Posterior cingulate gyrus (tissue), 11 donors: ENCODE data around the gene PGM1.

Experiments
- DNase-seq, 10 donors: peaks; one replicate each; pipeline versions ENCODE4 v3.0.0 to v3.0.0-alpha.2; 2020 to 2021; ENCODE audit warnings: mixed read lengths in 3 of 10
- intact Hi-C: fragments of 100-400 bp; cut with DNase I; formaldehyde crosslinking; loops from one replicate; pipeline ENCODE4 v1.15.1; 2023

The PGM1 gene

GRCh38 chr1:63628607-63629006 lies 35.4 kb downstream of the PGM1 start:
- no peak for DNase-seq
- intact Hi-C loops = no loop called here

DNA sequence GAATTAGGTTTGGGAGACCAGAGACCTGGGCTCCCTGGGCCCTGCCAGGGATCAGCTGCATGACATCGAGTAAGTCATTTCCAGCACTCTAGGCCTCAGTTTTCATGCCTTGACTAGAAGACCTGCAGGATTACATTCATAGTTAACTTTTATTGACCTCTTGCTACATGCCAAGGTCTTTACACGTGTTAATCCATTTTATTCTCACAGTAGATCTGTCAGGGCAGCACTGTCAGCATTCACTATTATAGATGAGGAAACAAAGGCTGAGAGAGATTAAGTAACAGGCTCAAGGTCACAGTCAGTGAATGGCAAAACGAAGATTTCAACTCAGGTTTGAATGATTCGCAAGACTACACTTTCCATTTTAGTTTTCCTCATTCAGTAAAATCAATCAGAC lies 37.0 kb downstream of the PGM1 start:
- no peak for DNase-seq
- intact Hi-C loops = no loop called here

GRCh38 chr1:63630666-63631065 lies 37.5 kb downstream of the PGM1 start:
- no peak for DNase-seq
- intact Hi-C loops = no loop called here

GRCh38 chr1:63632110-63632509 lies 38.9 kb downstream of the PGM1 start:
- DNase-seq = no peak
- intact Hi-C loops = no loop called here

- DNase-seq = no peak
- intact Hi-C loops = no loop called here
These were observed 40.1 kb downstream of the PGM1 start for GRCh38 chr1:63633281-63633680.

GRCh38 chr1:63634471-63634870 lies 41.3 kb downstream of the PGM1 start:
- no peak for DNase-seq
- intact Hi-C loops = no loop called here

- intact Hi-C loops = no loop called here
- DNase-seq = no peak
These were observed 42.5 kb downstream of the PGM1 start for GRCh38 chr1:63635681-63636080.

GRCh38 chr1:63636192-63637105 lies 43.2 kb downstream of the PGM1 start:
- DNase-seq = no peak

GRCh38 chr1:63638471-63638870 lies 45.3 kb downstream of the PGM1 start:
- intact Hi-C loops = no loop called here
- no peak for DNase-seq

More at GRCh38 chr1:63636192-63637105, 43.2 kb downstream of the PGM1 start:
- intact Hi-C loops = no loop called here

GRCh38 chr1:63638875-63639274 lies 45.7 kb downstream of the PGM1 start:
- intact Hi-C loops = no loop called here
- DNase-seq = no peak

DNA sequence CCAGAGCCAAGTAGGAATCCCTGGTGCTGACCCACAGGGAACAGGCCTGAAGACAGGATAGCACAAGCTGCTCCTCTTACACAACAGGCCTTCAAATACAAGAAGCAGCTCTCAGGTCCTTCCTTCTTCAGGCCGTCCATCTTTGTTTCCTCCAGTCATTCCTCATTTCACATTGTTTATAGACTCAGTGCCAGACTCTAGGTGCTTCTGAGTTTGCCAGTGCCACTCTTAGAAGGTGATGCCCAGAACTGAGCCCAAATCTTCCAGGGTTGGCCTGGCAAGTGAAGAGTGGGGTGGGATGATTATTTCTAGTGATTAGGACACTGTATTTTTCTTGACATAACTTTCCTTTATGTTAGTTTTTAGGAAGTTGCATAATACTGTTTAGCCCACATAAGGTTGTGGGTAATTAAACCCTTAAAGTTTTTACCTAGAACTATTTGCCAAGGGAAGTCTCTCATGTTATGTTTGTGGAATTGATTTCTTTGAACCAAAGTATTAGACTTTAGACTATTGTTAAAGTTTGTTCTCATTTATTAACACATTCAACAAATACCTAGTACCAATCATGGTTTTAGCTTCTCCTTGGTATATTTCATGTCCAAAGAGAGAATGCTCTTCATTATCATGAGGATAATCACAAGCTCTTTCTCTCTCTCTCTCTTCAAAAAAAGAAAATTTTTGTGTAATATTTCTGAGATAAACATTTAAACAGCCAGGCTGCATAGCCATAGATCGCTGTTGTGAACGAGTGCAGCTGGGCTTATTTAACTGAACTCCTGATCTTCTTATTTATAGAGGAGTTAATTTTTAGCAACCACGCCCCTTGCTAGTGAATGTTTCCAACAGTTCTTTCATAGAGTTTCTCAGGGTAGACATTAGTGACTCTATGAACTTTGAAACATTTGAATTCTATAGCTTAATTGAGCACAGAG lies 47.7 kb downstream of the PGM1 start:
- DNase-seq = no peak
- intact Hi-C loops = no loop called here

DNA sequence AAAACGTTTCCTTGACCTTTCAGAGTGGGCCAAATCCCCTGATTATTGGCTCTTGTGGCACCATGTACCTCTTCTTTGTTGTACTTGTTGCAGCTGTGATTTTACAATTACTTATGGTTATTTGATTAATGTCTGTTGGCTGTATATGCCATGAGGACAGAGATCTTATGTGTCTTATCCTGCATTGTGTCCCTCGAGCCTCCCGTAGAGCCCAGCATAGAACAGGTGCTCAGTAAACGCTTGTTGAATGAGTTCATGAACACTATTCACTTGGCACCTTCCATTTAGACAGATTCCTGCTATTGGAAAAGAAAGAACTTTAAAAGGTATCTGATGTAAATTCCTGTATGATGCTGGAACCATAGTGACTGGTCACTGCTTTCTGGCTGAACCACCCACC lies 48.4 kb downstream of the PGM1 start:
- no peak for DNase-seq
- intact Hi-C loops = no loop called here

GRCh38 chr1:63642901-63643300 lies 49.7 kb downstream of the PGM1 start:
- intact Hi-C loops = no loop called here
- DNase-seq = no peak

GRCh38 chr1:63643517-63643916 lies 50.3 kb downstream of the PGM1 start:
- intact Hi-C loops = no loop called here

DNA sequence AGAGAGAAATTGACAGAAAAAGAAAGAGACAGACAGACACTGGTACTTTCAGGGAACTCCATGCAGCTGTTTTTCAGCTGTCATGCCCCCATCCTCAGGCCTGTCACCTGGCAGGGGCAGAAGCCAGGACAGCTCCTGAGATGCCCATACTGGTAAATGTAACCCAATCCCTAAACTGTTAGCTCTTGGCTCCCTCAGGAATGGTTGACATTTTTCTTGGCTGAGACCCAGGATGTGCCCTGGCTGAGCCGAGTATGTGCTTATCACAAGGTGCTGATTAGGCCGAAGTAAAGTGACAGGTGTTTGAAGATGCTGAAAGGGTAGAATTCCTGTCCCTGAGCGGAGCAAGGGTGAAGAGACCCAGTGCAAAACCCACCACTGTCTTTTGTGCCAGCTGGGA lies 50.7 kb downstream of the PGM1 start:
- DNase-seq = no peak
- intact Hi-C loops = no loop called here

More at GRCh38 chr1:63643517-63643916, 50.3 kb downstream of the PGM1 start:
- no peak for DNase-seq

GRCh38 chr1:63645317-63645716 lies 52.1 kb downstream of the PGM1 start:
- DNase-seq = no peak
- intact Hi-C loops = no loop called here

- intact Hi-C loops = no loop called here
- DNase-seq = no peak
These were observed 55.5 kb downstream of the PGM1 start for GRCh38 chr1:63648689-63649088.

DNA sequence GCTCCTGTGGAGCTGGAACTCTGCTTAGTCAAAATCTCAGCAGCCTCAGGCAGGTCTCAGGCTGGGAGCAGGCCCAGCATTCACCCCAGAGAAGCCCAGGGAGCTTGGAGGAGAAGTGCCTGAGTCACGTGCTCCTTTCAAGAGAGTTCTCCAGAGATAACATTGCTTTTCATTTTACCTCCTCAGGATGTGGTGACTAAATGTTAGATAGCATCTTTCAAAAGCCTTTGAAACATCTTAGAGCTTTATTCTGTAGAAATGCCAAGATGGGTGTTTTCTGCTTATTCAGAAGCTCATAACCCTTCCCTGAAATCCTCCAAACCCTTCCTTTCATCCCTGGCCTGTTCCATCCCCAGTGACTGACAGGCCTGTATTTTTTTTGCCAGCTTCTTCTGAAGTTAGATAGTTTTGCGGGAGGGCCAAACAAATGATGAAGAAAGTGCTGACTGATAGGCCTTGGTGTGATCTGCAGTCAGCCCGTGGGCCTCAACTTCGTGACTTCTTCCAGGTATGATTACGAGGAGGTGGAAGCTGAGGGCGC lies 58.0 kb downstream of the PGM1 start:
- no peak for DNase-seq
- intact Hi-C loops = no loop called here

GRCh38 chr1:63653976-63654375 lies 60.8 kb downstream of the PGM1 start:
- intact Hi-C loops = no loop called here

GRCh38 chr1:63659448-63659847 lies 66.2 kb downstream of the PGM1 start:
- intact Hi-C loops = no loop called here
- no peak for DNase-seq

More at GRCh38 chr1:63653976-63654375, 60.8 kb downstream of the PGM1 start:
- no peak for DNase-seq
